Kidney epithelial cell (primary cell): Measurements from ENCODE around the gene PLCB2. TPM values are rescaled to one million over a fixed set of nuclear protein-coding genes. Genes with fewer than 3 reads are reported as not detected.

Experiments
- DNase-seq: peaks from one replicate; pipeline ENCODE4 v3.0.0-alpha.2; 2010; ENCODE audit warnings: low read depth
- H3K27me3 ChIP-seq: 2 replicates; pipeline ENCODE4 v1.6.0; 2011; ENCODE audit warnings: low read length; ENCODE audit not compliant: control insufficient read depth, insufficient read depth
- H3K36me3 ChIP-seq: 2 replicates; pipeline ENCODE4 v1.5.1; 2011; ENCODE audit warnings: low read length; ENCODE audit not compliant: control insufficient read depth, insufficient read depth
- H3K4me3 ChIP-seq: 2 replicates; pipeline ENCODE4 v1.5.1; 2011; ENCODE audit warnings: low read depth, mild to moderate bottlenecking, control low read depth, low read length
- total RNA-seq: library from RNA; depleted of rRNA; stranded (reverse); fragments of >200 nt; gene quantifications from 2 replicates; pipeline ENCODE4 v1.2.3, GENCODE V29; 2015
- TF ChIP-seq, protein P1 (sequence below): IDR thresholded peaks from 2 replicates; pipeline ENCODE4 v1.5.1; 2011; ENCODE audit warnings: mild to moderate bottlenecking, moderate library complexity, low read length, control low read depth, inconsistent platforms; ENCODE audit not compliant: insufficient read depth, poor library complexity, severe bottlenecking

Gene PLCB2
- total RNA-seq, 1 donor from 2014 or later = 1.5 TPM

- Histone ChIP-seq H3K4me3 (no peak overlapping the region), H3K27me3 (no peaks in the 10 kb centered on the region), H3K36me3 (no peaks in the 10 kb centered on the region)
- DNase-seq = no peak
- TF ChIP-seq, protein P1, sequence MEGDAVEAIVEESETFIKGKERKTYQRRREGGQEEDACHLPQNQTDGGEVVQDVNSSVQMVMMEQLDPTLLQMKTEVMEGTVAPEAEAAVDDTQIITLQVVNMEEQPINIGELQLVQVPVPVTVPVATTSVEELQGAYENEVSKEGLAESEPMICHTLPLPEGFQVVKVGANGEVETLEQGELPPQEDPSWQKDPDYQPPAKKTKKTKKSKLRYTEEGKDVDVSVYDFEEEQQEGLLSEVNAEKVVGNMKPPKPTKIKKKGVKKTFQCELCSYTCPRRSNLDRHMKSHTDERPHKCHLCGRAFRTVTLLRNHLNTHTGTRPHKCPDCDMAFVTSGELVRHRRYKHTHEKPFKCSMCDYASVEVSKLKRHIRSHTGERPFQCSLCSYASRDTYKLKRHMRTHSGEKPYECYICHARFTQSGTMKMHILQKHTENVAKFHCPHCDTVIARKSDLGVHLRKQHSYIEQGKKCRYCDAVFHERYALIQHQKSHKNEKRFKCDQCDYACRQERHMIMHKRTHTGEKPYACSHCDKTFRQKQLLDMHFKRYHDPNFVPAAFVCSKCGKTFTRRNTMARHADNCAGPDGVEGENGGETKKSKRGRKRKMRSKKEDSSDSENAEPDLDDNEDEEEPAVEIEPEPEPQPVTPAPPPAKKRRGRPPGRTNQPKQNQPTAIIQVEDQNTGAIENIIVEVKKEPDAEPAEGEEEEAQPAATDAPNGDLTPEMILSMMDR = no peak
Measured at GRCh38 chr15:40244961-40245523, 62.7 kb downstream of the PLCB2 start.

DNA sequence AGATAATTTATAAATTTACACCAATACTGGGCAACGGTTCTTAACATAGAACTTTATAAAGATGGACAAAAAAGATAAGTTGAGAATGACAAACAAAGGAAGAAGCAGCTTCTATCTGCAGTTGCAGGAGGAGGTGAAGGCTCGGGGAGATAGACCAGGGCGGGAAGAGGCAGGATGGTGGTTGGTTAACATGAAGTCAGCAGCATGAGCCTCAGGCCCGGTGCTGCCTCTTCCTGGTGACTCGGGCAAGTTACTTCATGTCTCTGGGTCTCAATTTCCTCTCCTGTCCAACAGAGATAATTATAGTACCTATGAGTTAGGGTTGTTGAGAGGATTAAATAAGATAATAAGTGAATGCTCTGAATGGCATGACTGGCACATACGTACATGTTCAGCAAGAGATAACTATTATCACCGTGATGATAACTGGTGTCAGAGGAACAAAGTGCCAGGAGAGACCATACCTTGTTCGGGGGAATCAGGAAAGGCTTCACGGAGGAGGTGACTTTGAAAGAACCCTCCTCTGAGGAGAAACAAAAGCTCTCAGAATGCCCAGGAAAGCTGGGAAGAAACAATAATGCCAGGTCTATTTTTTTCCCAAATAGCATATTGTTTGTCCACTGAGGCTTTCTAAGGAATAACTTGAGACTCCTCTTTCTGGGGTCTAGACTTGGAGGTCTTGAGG lies 64.5 kb downstream of the PLCB2 start:
- Histone ChIP-seq H3K36me3 (no peaks in the 10 kb centered on the region), H3K4me3 (no peak overlapping the region), H3K27me3 (no peaks in the 10 kb centered on the region)
- DNase-seq = no peak
- TF ChIP-seq, protein P1 = no peak

- H3K4me3 ChIP-seq = no peak overlapping the region
- TF ChIP-seq, protein P1 = no peak
- H3K27me3 ChIP-seq = no peaks in the 10 kb centered on the region
- no peak for DNase-seq
- H3K36me3 ChIP-seq = no peaks in the 10 kb centered on the region
Measured at GRCh38 chr15:40242601-40243000, 65.1 kb downstream of the PLCB2 start.

- TF ChIP-seq, protein P1 = no peak
- Histone ChIP-seq H3K36me3 (no peaks in the 10 kb centered on the region), H3K4me3 (no peak overlapping the region), H3K27me3 (no peaks in the 10 kb centered on the region)
- DNase-seq = no peak
Measured at GRCh38 chr15:40242213-40242599, 65.5 kb downstream of the PLCB2 start.

DNA sequence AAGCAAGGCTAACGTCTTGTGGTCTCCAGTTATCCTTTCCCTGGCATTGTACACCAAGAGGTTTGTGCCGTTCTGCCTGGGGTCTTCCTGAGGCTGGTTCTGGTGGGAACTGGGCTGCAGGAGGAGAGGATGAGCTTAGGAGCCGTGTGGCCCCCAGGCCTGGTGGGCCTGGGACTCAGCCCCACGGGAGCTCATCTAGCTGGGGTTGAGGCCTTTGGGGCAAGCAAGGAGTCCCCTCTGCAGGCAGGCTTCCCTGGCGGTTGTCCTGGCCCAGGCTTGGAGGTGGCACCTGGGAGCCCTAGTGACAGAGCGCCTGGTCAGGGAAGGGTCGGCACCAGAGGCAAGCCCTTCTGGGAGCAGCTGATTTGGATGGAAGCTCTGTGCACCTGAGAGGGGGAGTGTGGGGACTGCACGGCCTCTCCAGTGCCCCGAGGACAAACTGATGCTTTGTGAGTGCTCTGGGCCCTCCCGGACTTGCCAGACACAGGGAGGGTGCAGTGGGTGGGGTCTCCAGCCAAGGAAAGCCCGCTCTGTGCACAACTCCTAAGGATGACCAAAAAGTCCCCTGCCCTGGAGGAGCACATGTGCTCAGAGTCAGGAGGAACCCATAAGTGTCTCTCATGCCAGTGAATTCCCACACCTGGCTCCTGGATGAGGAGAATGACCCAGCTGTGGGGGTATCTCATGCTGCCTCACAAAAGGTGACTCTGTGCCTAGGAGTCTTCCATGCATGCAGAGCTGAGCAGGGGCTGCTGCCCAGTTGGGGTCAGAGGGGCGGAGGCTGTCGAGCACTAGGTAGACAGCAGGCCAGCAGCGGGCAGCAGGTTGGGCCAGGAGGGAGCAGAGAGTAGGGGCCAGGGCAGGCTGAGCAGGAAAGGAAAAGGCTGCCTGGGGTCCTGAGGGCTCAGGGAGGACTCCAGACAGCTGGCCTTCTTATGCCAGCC lies 66.2 kb downstream of the PLCB2 start:
- H3K4me3 ChIP-seq = no peak overlapping the region
- H3K36me3 ChIP-seq = no peaks in the 10 kb centered on the region
- no peak for DNase-seq
- TF ChIP-seq, protein P1 = no peak
- no peaks in the 10 kb centered on the region for H3K27me3 ChIP-seq
